Mononuclear cell (primary cell): ENCODE data around the gene KCTD2. TPM values are rescaled to one million over a fixed set of nuclear protein-coding genes. Genes with fewer than 3 reads are reported as not detected.
A peak's percentile ranks its signal among the peaks of the same experiment; 100 is the strongest.
"Not testable (repeated sequence)": the region's sequence is repeated elsewhere in the genome, so short reads cannot be mapped to it uniquely, and the experiment has no call there.

Source experiments
- H3K27me3 ChIP-seq: 2 replicates; pipeline ENCODE4 v1.6.0; 2011; ENCODE audit warnings: low read length, control low read depth; ENCODE audit not compliant: insufficient read depth
- H3K4me1 ChIP-seq: 2 replicates; pipeline ENCODE4 v1.5.1; 2011; ENCODE audit warnings: mild to moderate bottlenecking, low read length, control low read depth; ENCODE audit not compliant: insufficient read depth
- H3K4me3 ChIP-seq: 2 replicates; pipeline ENCODE4 v1.5.1; 2011; ENCODE audit warnings: mild to moderate bottlenecking, low read length, moderate library complexity
- H3K9me3 ChIP-seq: 2 replicates; pipeline ENCODE4 v1.5.1; 2011; ENCODE audit warnings: low read depth, mild to moderate bottlenecking, control low read depth, low read length
- total RNA-seq: library from RNA; depleted of rRNA; stranded (reverse); fragments of >200 nt; gene quantifications from one replicate; pipeline ENCODE4 v1.2.3, GENCODE V29; 2012

The KCTD2 gene
- total RNA-seq, 1 donor = 18.6 TPM

DNA sequence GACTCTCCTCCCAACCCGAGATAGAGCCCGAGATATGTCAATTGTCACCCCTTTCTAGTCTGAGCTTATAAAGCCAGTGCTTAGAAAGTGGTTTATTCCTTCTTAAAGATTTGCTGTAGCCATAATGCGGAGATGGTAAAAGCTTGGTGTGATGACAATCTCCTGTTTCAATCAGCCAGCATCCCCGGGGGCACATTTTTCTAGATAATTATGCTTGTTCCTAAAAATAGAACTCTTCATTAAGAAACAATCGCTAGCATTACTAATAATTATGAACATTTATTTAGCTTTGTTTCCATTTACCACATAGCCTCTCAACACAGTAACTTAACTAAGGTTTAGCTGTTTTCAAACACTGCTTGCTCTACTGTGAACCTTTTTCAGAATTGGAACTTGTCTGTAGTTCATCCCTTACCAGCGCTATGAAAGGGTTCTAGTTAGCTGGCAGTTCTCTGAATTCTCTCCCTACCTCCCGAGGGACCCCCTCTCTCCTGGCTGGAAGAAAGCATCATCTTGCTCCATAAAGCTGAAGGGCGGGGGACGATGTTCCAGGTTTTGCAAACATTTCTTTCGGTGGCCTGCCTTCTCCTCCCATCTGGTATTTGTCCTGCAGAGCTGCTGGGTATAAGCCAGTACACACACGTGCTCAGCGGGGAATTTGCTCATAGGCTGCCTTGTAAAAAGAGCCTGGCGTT, 35.5 kb upstream of the KCTD2 start:
- Histone ChIP-seq H3K4me1 (peaks cover 21% of the 10 kb centered on the region), H3K9me3 (no peaks in the 10 kb centered on the region), H3K4me3 (no peak overlapping the region), H3K27me3 (no peaks in the 10 kb centered on the region)

GRCh38 chr17:75012096-75012345, 35.0 kb upstream of the KCTD2 start:
- no peaks in the 10 kb centered on the region for H3K9me3 ChIP-seq
- peaks cover 21% of the 10 kb centered on the region for H3K4me1 ChIP-seq
- H3K27me3 ChIP-seq = no peaks in the 10 kb centered on the region
- peak overlapping the region; percentile 76 for H3K4me3 ChIP-seq

- Histone ChIP-seq H3K27me3 (no peaks in the 10 kb centered on the region), H3K9me3 (no peaks in the 10 kb centered on the region), H3K4me1 (peaks cover 21% of the 10 kb centered on the region), H3K4me3 (peak within 1 kb of the TSS; percentile 76)
These were observed 34.5 kb upstream of the KCTD2 start, which contains the start of gene MRPL58 for GRCh38 chr17:75012346-75013091. MRPL58 (plus strand) TSS chr17:75012670; CDS start chr17:75012687, 17 bp downstream.

GRCh38 chr17:75013092-75013559, 33.9 kb upstream of the KCTD2 start:
- H3K4me1 ChIP-seq = peaks cover 21% of the 10 kb centered on the region
- H3K27me3 ChIP-seq = no peaks in the 10 kb centered on the region
- H3K4me3 ChIP-seq = peak overlapping the region; percentile 76
- no peaks in the 10 kb centered on the region for H3K9me3 ChIP-seq

DNA sequence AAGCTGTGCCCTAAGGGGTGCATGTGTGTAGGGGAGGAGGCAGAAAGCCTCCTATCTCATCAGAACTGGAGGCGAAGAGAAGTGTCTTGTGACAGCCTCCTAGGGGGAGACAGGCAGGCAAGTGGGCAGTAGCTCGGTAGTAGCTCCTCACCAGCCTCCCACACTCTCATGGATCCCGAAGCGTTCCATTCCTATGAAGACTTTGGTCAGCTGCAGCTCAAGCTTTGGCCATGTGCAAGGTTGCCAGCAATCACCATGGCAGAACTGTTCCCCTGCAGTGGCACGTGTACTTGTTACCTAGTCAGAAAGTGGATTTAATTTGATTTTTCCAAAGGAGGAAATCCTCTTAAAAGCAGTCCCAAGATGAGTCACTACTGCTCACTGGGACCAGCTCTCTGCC, 27.9 kb upstream of the KCTD2 start:
- peaks cover under 1% of the 10 kb centered on the region for H3K4me1 ChIP-seq
- H3K27me3 ChIP-seq = no peaks in the 10 kb centered on the region
- H3K9me3 ChIP-seq = no peaks in the 10 kb centered on the region
- H3K4me3 ChIP-seq = no peak overlapping the region

DNA sequence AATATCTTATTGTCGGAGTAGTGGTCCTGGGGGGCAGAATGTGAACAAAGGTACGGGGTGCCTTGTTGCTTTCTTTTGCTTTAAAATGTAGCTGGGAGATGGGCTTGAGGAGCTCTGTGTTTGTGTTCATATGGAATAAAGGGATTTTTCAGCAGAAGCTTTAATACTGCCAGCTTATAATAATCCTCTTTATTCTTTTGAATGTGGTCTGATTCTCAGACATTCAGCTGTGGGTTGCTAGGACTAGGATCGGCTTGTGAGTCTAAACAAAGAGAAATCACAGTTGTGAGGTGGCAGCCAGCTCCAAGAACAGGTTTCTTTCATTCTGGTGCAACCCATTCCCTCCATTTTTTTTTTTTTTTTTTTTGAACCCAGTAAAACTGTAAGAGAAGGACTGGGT, 27.3 kb upstream of the KCTD2 start:
- no peak overlapping the region for H3K4me3 ChIP-seq
- H3K27me3 ChIP-seq = no peaks in the 10 kb centered on the region
- peaks cover under 1% of the 10 kb centered on the region for H3K4me1 ChIP-seq
- H3K9me3 ChIP-seq = no peaks in the 10 kb centered on the region

- no peak overlapping the region for H3K4me3 ChIP-seq
- H3K27me3 ChIP-seq = no peaks in the 10 kb centered on the region
- H3K9me3 ChIP-seq = no peaks in the 10 kb centered on the region
- peaks cover 9% of the 10 kb centered on the region for H3K4me1 ChIP-seq
These were observed 26.5 kb upstream of the KCTD2 start for GRCh38 chr17:75020331-75021110.

DNA sequence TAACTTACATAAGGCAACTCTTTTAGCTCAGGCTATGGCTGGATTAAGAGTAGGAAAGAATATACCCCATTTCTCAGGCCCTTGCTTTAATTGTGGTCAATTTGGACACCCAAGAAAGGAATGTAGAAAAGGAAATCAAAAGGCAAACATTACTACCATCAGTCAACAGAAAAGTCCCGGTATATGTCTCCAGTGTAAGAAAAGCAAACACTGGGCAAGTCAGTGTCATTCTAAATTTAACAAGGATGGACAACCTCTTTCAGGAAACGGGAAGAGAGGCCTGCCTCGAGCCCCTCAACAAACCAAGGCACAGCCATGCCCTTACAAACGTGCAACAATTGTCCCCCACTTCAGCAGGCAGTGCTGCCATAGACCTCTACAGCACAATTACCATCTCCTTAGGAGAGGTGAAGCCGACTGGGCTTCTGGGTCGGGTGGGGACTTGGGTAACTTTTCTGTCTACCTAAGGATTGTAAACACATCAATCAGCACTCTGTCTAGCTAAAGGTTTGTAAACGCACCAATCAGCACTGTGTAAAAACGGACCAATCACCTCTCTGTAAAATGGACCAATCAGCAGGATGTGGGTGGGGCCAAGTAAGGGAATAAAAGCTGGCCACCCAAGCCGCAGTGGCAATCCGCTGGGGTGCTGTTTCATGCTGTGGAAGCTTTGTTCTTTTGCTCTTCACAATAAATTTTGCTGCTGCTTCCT, 22.2 kb upstream of the KCTD2 start:
- Histone ChIP-seq H3K4me1 (peaks cover 27% of the 10 kb centered on the region), H3K27me3 (no peaks in the 10 kb centered on the region), H3K9me3 (no peaks in the 10 kb centered on the region), H3K4me3 (no peak overlapping the region)

GRCh38 chr17:75025398-75025734, 21.7 kb upstream of the KCTD2 start:
- H3K4me1 ChIP-seq = peaks cover 27% of the 10 kb centered on the region

GRCh38 chr17:75026650-75027049, 20.4 kb upstream of the KCTD2 start:
- not testable (repeated sequence) for H3K27me3 ChIP-seq, H3K9me3 ChIP-seq, H3K4me3 ChIP-seq
- peaks cover 27% of the 10 kb centered on the region for H3K4me1 ChIP-seq

More at GRCh38 chr17:75025398-75025734, 21.7 kb upstream of the KCTD2 start:
- H3K27me3 ChIP-seq, H3K4me3 ChIP-seq, H3K9me3 ChIP-seq: not testable (repeated sequence)

GRCh38 chr17:75030161-75030560, 16.9 kb upstream of the KCTD2 start:
- Histone ChIP-seq H3K27me3 (no peaks in the 10 kb centered on the region), H3K4me3 (no peak overlapping the region), H3K4me1 (peaks cover 54% of the 10 kb centered on the region), H3K9me3 (no peaks in the 10 kb centered on the region)

DNA sequence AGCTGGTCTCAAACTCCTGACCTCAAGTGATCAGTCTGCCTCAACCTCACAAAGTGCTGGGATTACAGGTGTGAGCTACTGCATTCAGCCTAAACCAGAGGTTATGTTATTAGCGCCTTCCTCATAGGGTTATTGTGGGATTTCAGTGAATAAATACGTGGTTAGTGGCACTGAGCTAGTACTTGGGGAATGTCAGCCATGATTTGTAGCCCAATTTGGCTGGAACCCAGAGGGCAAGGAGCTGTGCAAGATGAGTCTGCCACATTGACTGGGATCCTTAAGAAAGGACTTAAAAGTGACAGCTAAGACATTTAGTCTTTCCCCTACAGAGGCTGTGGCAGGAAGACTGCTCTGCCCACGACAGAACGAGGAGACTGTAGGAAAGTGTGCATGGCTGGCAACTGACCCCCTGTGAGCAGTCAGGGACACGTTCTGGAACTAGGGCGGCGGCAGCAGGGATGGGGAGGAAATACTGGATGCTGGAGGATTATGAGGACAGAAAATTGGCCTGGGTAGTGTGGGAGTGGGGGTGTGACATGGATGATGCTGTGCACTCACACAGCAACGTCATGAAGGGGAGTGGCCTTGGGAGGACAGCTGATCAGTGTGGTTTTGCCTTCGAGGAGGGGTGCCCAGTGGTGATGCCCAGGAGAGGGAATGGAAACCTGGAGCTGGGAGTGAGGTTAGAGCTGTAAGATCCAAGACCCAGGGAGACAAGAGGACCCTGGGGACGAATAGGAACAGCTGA, 14.9 kb upstream of the KCTD2 start:
- Histone ChIP-seq H3K4me1 (peaks cover 58% of the 10 kb centered on the region), H3K4me3 (no peak overlapping the region), H3K9me3 (no peaks in the 10 kb centered on the region)

GRCh38 chr17:75032720-75033280, 14.2 kb upstream of the KCTD2 start:
- H3K4me3 ChIP-seq = no peak overlapping the region
- H3K9me3 ChIP-seq = no peaks in the 10 kb centered on the region
- H3K27me3 ChIP-seq = no peaks in the 10 kb centered on the region
- H3K4me1 ChIP-seq = peaks cover 55% of the 10 kb centered on the region

More for the DNA sequence above, 14.9 kb upstream of the KCTD2 start:
- H3K27me3 ChIP-seq = no peaks in the 10 kb centered on the region
